ENCODE results near the gene SEZ6L.

- no peak for TF ChIP-seq CTCF (optimal IDR thresholded peaks at IDR 0.05 in 1 of 3, IDR thresholded peaks at IDR 0.05 in 1 of 3, conservative IDR thresholded peaks at IDR 0.05 in 1 of 3; ENCODE audit: extremely low read depth in 1 of 3, insufficient read depth in 2 of 3, low read length in 3 of 3)
- TF ChIP-seq EZH2 (IDR thresholded peaks at IDR 0.05; ENCODE audit: low read length): no peak
Observed at GRCh38 chr22:26310616-26311015, 141.4 kb downstream of the SEZ6L start.
